Thymus (tissue), 11 donors: ENCODE measurements around the gene FAM98C. TPM values are rescaled to one million over a fixed set of nuclear protein-coding genes. Genes with fewer than 3 reads are reported as not detected.
"Not testable (repeated sequence)": the region's sequence is repeated elsewhere in the genome, so short reads cannot be mapped to it uniquely, and the experiment has no call there.

Source experiments
- DNase-seq, 9 donors: peaks; one replicate each; pipeline ENCODE4 v3.0.0-alpha.2; 2013; ENCODE audit warnings: low spot score in 9 of 9, low read depth in 6 of 9, missing footprints in 1 of 9
- H3K27ac ChIP-seq, 2 donors: one replicate each; pipeline ENCODE4 v1.5.1; 2013; ENCODE audit warnings: control low read depth in 1 of 2, low read depth in 1 of 2, low read length in 1 of 2, mild to moderate bottlenecking in 1 of 2, moderate library complexity in 1 of 2
- H3K27me3 ChIP-seq, 2 donors: one replicate each; pipeline ENCODE4 v1.5.1; 2013; ENCODE audit warnings: low read length in 1 of 2; ENCODE audit not compliant: control insufficient read depth in 2 of 2, insufficient read depth in 1 of 2
- H3K36me3 ChIP-seq, 2 donors: one replicate each; pipeline ENCODE4 v1.5.1; 2013; ENCODE audit warnings: low read length in 1 of 2, mild to moderate bottlenecking in 1 of 2, moderate library complexity in 1 of 2; ENCODE audit not compliant: control insufficient read depth in 2 of 2, insufficient read depth in 2 of 2
- H3K4me1 ChIP-seq, 2 donors: one replicate each; pipeline ENCODE4 v1.5.1; 2013; ENCODE audit warnings: low read length in 2 of 2; ENCODE audit not compliant: control insufficient read depth in 2 of 2, insufficient read depth in 2 of 2
- H3K4me3 ChIP-seq, 2 donors: one replicate each; pipeline ENCODE4 v1.5.1; 2013; ENCODE audit warnings: low read length in 2 of 2, control low read depth in 1 of 2, mild to moderate bottlenecking in 1 of 2
- H3K9me3 ChIP-seq, 2 donors: one replicate each; pipeline ENCODE4 v1.5.1; 2013; ENCODE audit warnings: low read length in 1 of 2, mild to moderate bottlenecking in 1 of 2; ENCODE audit not compliant: control insufficient read depth in 2 of 2, insufficient read depth in 1 of 2
- WGBS: extraction: QIAGEN DNeasy Blood & Tissue Kit; methylation state at CpG from one replicate; pipeline ENCODE4 v1.1.7; 2013; 5-methylcytosine and 5-hydroxymethylcytosine counted together
- polyA plus RNA-seq: library from polyadenylated mRNA; stranded (reverse); fragments of 200-250 nt; gene quantifications from one replicate; pipeline ENCODE4 v1.2.3, GENCODE V29; 2013
- total RNA-seq: library from RNA; stranded (reverse); fragments of 120-200 nt; gene quantifications from one replicate; pipeline ENCODE4 v1.2.4, GENCODE V29; 2013
- donor health status: healthy.

FAM98C gene
- total and polyA plus RNA-seq, 2 donors: 12.6 to 22.0 TPM

GRCh38 chr19:38362076-38362945 is 40.6 kb upstream of the FAM98C start:
- Histone ChIP-seq H3K36me3 (no peaks in the 10 kb centered on the region), H3K27me3 (peaks cover 28 to 56% of the 10 kb centered on the region in 2 donors), H3K4me1 (peaks cover 4 to 11% of the 10 kb centered on the region in 2 donors), H3K27ac (no peak overlapping the region), H3K4me3 (peak overlapping the region; percentile 37 to 62), H3K9me3 (peaks cover 0 to 6% of the 10 kb centered on the region in 2 donors)
- peak in 3 of 9 donors; percentile 30 to 59 (median 36) for DNase-seq
- WGBS: 2% methylated on average over 68 of the region's 68 CpGs

GRCh38 chr19:38362946-38363688 is 39.8 kb upstream of the FAM98C start:
- Histone ChIP-seq H3K27me3 (peaks cover 28 to 53% of the 10 kb centered on the region in 2 donors), H3K4me1 (peaks cover 4 to 11% of the 10 kb centered on the region in 2 donors)
- not testable (repeated sequence) for H3K4me3 ChIP-seq, H3K36me3 ChIP-seq, DNase-seq, H3K9me3 ChIP-seq, H3K27ac ChIP-seq
- WGBS: 86% methylated on average over 15 of the region's 16 CpGs

- H3K27ac ChIP-seq: no peak overlapping the region
- 94% methylated on average over 12 of the region's 12 CpGs for WGBS
- peaks cover 0 to 6% of the 10 kb centered on the region in 2 donors for H3K9me3 ChIP-seq
- no peaks in the 10 kb centered on the region for H3K36me3 ChIP-seq
- no peak for DNase-seq
- H3K27me3 ChIP-seq: peaks cover 7 to 19% of the 10 kb centered on the region in 2 donors
- peaks cover 4 to 9% of the 10 kb centered on the region in 2 donors for H3K4me1 ChIP-seq
- H3K4me3 ChIP-seq: no peak overlapping the region
Observed at GRCh38 chr19:38367041-38367440, 35.9 kb upstream of the FAM98C start.

GRCh38 chr19:38369584-38369983 is 33.3 kb upstream of the FAM98C start:
- DNase-seq: no peak
- H3K4me3 ChIP-seq: no peak overlapping the region
- peaks cover 2 to 6% of the 10 kb centered on the region in 2 donors for H3K27me3 ChIP-seq
- H3K4me1 ChIP-seq: peaks cover 0 to 6% of the 10 kb centered on the region in 2 donors
- 96% methylated on average over 2 of the region's 2 CpGs for WGBS
- H3K36me3 ChIP-seq: no peaks in the 10 kb centered on the region
- H3K27ac ChIP-seq: no peak overlapping the region
- peaks cover 0 to 4% of the 10 kb centered on the region in 2 donors for H3K9me3 ChIP-seq

DNA sequence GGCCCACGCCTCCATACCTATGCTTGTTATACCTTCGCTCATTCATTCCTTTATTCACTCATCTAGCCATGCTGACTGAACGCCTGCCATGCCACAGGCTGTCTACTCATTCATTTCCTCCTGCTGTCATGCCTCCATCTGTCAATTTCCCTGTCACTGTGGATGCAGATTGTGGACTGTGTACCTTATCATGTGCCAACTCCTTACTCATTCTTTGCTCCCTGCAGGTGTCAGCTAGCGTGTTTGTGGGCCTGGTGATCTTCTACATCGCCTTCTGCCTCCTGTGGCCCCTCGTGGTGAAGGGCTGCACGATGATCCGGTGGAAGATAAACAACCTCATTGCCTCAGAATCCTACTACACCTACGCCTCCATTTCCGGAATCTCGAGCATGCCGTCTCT is 32.6 kb upstream of the FAM98C start:
- no peak overlapping the region for H3K4me3 ChIP-seq
- H3K9me3 ChIP-seq: no peaks in the 10 kb centered on the region
- no peaks in the 10 kb centered on the region for H3K36me3 ChIP-seq
- DNase-seq: no peak
- peaks cover 2 to 4% of the 10 kb centered on the region in 2 donors for H3K27me3 ChIP-seq
- no peak overlapping the region for H3K27ac ChIP-seq
- WGBS: 80% methylated on average over 12 of the region's 12 CpGs
- peaks cover 2 to 9% of the 10 kb centered on the region in 2 donors for H3K4me1 ChIP-seq

DNA sequence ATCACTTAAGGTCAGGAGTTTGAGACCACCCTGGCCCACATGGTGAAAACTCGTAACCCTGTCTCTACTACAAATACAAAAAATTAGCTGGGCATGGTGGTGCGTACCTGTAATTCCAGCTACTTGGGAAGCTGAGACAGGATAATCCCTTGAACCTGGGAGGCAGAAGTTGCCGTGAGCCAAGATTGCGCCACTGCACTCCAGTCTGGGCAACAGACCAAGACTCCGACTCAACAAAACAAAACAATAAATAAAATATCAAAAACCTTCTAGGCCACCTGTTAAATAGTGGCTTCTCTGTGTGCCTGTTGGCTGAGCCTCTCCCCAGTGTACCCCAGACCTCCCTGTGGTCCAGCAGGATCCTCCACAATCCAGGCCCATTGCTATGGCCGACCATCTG is 31.8 kb upstream of the FAM98C start:
- Histone ChIP-seq H3K36me3 (no peaks in the 10 kb centered on the region), H3K27me3 (peaks cover 2 to 4% of the 10 kb centered on the region in 2 donors), H3K27ac (no peak overlapping the region), H3K4me3 (no peak overlapping the region), H3K4me1 (peaks cover 9 to 16% of the 10 kb centered on the region in 2 donors), H3K9me3 (no peaks in the 10 kb centered on the region)
- no peak for DNase-seq
- WGBS: 94% methylated on average over 6 of the region's 6 CpGs

DNA sequence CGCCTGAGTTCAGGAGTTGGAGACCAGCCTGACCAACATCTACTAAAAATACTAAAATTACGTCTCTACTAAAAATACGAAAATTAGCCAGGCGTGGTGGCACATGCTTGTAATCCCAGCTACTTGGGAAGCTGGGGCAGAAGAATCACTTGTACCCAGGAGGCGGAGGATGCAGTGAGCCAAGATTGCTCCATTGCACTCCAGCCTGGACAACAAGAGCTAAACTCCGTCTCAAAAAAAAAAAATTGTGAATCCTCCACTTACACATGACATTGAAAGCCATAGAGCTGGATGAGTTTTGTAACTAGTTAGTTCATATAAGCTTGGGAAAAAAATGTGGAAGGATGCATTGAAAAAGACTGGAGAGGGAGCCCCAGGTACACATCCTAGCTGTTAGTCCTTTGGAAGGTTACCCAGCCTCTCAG is 29.0 kb upstream of the FAM98C start:
- no peak for DNase-seq
- Histone ChIP-seq H3K9me3 (no peaks in the 10 kb centered on the region), H3K27ac (peak overlapping the region; percentile 88 to 90), H3K4me1 (peaks cover 9 to 20% of the 10 kb centered on the region in 2 donors), H3K4me3 (peak overlapping the region; percentile 71 to 90), H3K27me3 (peaks cover 0 to 4% of the 10 kb centered on the region in 2 donors), H3K36me3 (peaks cover 4 to 9% of the 10 kb centered on the region in 2 donors)
- 87% methylated on average over 6 of the region's 6 CpGs for WGBS

DNA sequence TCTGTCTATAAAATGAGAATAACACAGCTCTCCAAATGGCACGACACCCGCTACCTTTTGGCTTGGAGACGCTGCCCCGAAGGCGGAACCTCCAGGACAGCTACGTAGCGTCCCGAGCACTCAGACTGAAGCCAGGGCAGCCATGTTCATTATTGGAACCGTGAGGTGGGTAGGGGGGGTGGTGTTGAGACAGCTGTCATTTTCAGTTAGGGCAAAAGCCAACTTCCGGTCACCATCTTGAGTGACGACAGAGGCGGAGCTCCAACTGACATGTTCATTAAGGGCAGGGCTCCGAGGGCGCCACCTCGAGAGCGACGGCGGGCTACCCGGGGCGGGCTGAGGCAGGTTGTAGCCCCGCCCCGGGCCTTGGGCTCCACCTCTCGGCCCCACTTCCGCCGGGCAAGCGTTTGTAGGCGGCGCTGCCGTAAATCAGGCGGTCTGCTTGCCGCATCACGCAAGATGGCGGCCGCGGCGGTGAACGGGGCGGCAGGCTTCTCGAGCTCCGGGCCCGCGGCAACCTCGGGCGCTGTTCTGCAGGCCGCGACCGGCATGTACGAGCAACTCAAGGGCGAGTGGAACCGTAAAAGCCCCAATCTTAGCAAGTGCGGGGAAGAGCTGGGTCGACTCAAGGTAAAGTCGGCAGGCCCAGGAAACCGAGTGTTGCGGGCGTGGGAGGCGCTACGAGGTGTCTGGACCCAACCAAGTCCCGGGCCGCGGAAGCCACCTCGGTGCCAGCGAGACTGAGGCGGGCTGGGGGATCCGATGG is 28.4 kb upstream of the FAM98C start, which contains the start of gene PSMD8:
PSMD8 (plus strand) TSS at position 240 of the 766 bp plus-strand sequence; CDS start at position 271, 31 bp downstream.
- peak; percentile 95 to 100 (median 98) for DNase-seq
- Histone ChIP-seq H3K4me3 (peak within 1 kb of the TSS; percentile 71 to 90), H3K36me3 (peaks cover 10 to 14% of the 10 kb centered on the region in 2 donors), H3K27ac (peak within 1 kb of the TSS; percentile 88 to 93), H3K27me3 (peaks cover 0 to 4% of the 10 kb centered on the region in 2 donors), H3K4me1 (peaks cover 9 to 20% of the 10 kb centered on the region in 2 donors), H3K9me3 (no peaks in the 10 kb centered on the region)
- under 1% methylated on average over 65 of the region's 65 CpGs for WGBS
